Peyer's patch (tissue), 4 donors: ENCODE measurements around the gene TNFRSF1A. TPM values are rescaled to one million over a fixed set of nuclear protein-coding genes. Genes with fewer than 3 reads are reported as not detected.
A peak's percentile ranks its signal among the peaks of the same experiment; 100 is the strongest.

Experiments used
- DNase-seq, 3 donors: peaks; one replicate each; pipeline ENCODE4 v3.0.0-alpha.2; 2017 to 2019
- H3K27ac ChIP-seq, 4 donors: fragments of 200-600 bp; sonication (generic); one replicate each; pipeline ENCODE4 v1.5.1; 2016 to 2019
- H3K27me3 ChIP-seq, 2 donors: fragments of 200-600 bp; sonication (generic); one replicate each; pipeline ENCODE4 v1.5.1; 2019
- H3K36me3 ChIP-seq, 3 donors: fragments of 200-600 bp; sonication (generic); one replicate each; pipeline ENCODE4 v1.5.1; 2016 to 2019
- H3K4me1 ChIP-seq, 4 donors: fragments of 200-600 bp; sonication (generic); one replicate each; pipeline ENCODE4 v1.5.1; 2016 to 2019
- H3K4me3 ChIP-seq, 4 donors: fragments of 200-600 bp; sonication (generic); 1 replicate in 3 of 4; 2 replicates in 1 of 4; pipeline ENCODE4 v1.5.1; 2016 to 2019; ENCODE audit warnings: mild to moderate bottlenecking in 1 of 4
- H3K9me3 ChIP-seq, 4 donors: fragments of 200-600 bp; sonication (generic); one replicate each; pipeline ENCODE4 v1.5.1; 2016 to 2019; ENCODE audit warnings: mild to moderate bottlenecking in 1 of 4
- CTCF ChIP-seq, 6 experiments: fragments of 450-650 bp in 4 of 6; fragments of 200-600 bp in 2 of 6; sonication (generic) in 1 of 6; IDR thresholded peaks; one replicate each; pipeline ENCODE4 v1.5.1; 2017 to 2019; ENCODE audit warnings: antibody characterized with exemption in 6 of 6, mild to moderate bottlenecking in 3 of 6, moderate library complexity in 1 of 6
- POLR2A ChIP-seq, 2 donors: fragments of 450-650 bp; IDR thresholded peaks; one replicate each; pipeline ENCODE4 v1.5.1; 2017; ENCODE audit warnings: antibody characterized with exemption in 2 of 2, mild to moderate bottlenecking in 2 of 2, moderate library complexity in 2 of 2
- total RNA-seq, 4 donors: library from RNA; depleted of rRNA; stranded (reverse); fragments of >200 nt; gene quantifications; one replicate each; pipeline ENCODE4 v1.1.0, GENCODE V29; 2016

TNFRSF1A gene
- total RNA-seq, 4 donors from 2014 or later = 90.8 to 547 (median 393) TPM

- Histone ChIP-seq H3K9me3 (no peaks in the 10 kb centered on the region), H3K4me3 (peak overlapping the region; percentile 38 to 85 (median 76)), H3K27ac (peak overlapping the region; percentile 77 to 93 (median 90)), H3K27me3 (no peaks in the 10 kb centered on the region), H3K4me1 (peaks cover 3 to 47% (median 9%) of the 10 kb centered on the region in 4 donors), H3K36me3 (peaks cover 0 to 29% (median 0%) of the 10 kb centered on the region in 3 donors)
- peak in 1 of 3 donors; percentile 73 for DNase-seq
- peak; percentile 23 to 45 for TF ChIP-seq POLR2A (IDR thresholded peaks at IDR 0.05)
- no peak for TF ChIP-seq CTCF (IDR thresholded peaks at IDR 0.05)
These were observed 42.9 kb upstream of the TNFRSF1A start for GRCh38 chr12:6384499-6385436.

GRCh38 chr12:6383572-6384498, 42.0 kb upstream of the TNFRSF1A start, which contains the start of gene LTBR:
LTBR (plus strand) TSS chr12:6384162; CDS start chr12:6384359, 197 bp downstream.
- DNase-seq = peak; percentile 55 to 97 (median 95)
- Histone ChIP-seq H3K36me3 (peaks cover 0 to 27% (median 0%) of the 10 kb centered on the region in 3 donors), H3K27ac (peak within 1 kb of the TSS; percentile 77 to 93 (median 90)), H3K27me3 (no peaks in the 10 kb centered on the region), H3K9me3 (no peaks in the 10 kb centered on the region), H3K4me1 (peaks cover 3 to 45% (median 9%) of the 10 kb centered on the region in 4 donors), H3K4me3 (peak within 1 kb of the TSS; percentile 38 to 85 (median 76))
- TF ChIP-seq POLR2A (IDR thresholded peaks at IDR 0.05) (peak; percentile 82 to 95), CTCF (IDR thresholded peaks at IDR 0.05) (peak in 2 of 6 experiments; percentile 5 to 38)

- TF ChIP-seq POLR2A (IDR thresholded peaks at IDR 0.05) (no peak), CTCF (IDR thresholded peaks at IDR 0.05) (no peak)
- peak overlapping the region; percentile 77 to 93 (median 90) for H3K27ac ChIP-seq
- peak in 1 of 3 donors; percentile 45 for DNase-seq
- peak overlapping the region in 2 of 4 donors; percentile 83 to 85 for H3K4me3 ChIP-seq
- H3K4me1 ChIP-seq = peaks cover 3 to 46% (median 9%) of the 10 kb centered on the region in 4 donors
- H3K9me3 ChIP-seq = no peaks in the 10 kb centered on the region
- no peaks in the 10 kb centered on the region for H3K27me3 ChIP-seq
- H3K36me3 ChIP-seq = peaks cover 0 to 19% (median 0%) of the 10 kb centered on the region in 3 donors
These were observed 41.1 kb upstream of the TNFRSF1A start for GRCh38 chr12:6382982-6383381.

GRCh38 chr12:6382371-6382770, 40.5 kb upstream of the TNFRSF1A start:
- Histone ChIP-seq H3K27ac (peak overlapping the region in 1 of 4 donors; percentile 93), H3K9me3 (no peaks in the 10 kb centered on the region), H3K4me1 (peaks cover 7 to 48% (median 9%) of the 10 kb centered on the region in 4 donors), H3K27me3 (no peaks in the 10 kb centered on the region), H3K4me3 (no peak overlapping the region), H3K36me3 (peaks cover 0 to 14% (median 0%) of the 10 kb centered on the region in 3 donors)
- peak in 1 of 3 donors; percentile 31 for DNase-seq
- TF ChIP-seq CTCF (IDR thresholded peaks at IDR 0.05) = no peak
- TF ChIP-seq POLR2A (IDR thresholded peaks at IDR 0.05) = no peak
